ENCODE data around the gene SNX8.

Gene SNX8

DNA sequence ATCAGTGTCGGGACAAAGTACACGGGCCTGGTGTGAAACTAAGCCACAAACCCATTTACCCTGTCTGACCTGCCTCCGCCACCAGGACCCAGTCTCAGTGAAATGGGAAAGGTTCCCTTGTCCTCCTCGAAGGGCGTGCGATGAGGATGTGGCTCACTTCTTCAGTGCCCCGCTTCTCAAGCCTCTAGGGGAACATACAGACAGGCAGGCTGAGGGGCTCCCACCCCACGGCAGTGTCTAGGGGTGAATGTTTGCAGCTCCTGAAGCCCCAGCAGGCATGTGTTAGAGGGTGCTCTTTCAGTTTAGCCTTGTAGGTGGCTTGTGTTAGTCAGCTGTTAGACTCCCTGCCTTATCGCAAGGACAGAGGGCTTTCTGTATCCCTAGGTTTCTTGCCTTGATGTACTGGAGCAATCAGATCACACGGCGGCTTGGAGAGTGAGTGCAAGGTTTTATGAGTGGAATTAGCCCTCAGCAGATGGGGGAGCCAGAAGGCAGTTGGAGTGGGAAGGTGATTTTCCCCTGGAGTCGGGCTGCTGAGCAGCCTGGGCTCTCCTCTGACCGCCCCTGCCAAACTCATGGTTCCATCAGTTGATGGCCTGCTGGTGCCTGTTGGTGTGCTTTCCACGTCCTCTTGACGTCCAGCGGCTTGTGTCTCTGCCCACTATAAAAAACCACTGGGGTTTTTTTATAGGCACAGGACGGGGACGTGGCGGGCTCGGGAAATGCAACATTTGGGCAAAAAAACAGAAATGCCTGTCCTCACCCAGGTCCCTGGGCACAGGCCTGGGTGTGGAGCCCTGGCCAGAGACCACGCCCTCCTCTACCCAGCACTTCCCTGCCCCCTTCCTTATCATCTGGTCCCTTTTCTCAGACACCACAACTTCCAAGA is 71.5 kb downstream of the SNX8 start:
- peak; percentile 65 for DNase-seq

DNA sequence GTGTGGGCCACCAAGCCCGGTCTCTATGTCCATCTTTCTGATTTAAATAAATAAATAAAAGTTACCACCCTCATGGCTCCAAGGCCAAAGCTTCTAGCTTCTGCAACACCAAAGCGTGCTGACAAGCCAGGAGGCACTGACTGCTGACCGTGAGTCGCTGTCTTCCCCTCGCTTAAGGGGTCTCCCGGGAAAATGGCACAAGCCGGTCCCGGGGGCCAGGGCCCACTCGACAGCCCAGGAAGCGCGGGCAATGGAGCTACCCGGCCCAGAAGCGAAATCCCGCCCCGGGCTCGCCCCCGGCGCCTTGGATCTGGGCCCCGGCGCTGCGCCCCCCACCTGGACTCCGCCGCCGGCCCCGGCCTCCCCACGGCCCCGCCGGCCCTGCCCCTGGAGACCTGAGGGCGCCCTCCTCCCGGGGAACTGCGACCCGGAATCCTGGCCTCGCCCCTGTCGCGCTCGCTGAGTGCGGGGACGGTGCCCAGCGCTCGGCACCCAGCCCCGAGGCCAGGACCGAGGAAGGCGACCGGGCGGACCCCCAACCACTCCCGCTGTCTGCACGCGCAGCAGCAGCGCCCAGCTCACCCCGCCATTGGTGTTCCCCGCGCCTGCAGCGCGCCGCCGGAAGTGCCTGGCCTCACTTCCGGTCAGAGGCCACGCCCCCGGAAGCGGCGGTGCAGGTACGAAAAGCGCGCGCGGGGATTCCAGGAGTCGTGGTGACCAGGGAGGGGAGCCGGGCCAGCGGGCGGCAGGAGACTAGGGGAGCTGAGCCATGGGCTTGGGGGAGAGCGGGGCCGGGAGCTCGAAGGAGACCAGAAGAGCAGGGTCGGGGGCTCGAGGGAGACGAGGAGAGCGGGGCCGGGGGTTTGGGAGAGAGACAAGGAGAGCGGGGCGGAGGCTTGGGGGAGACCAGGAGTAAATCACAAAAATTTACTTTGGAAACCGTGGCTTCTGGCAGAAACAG is 72.4 kb downstream of the SNX8 start, which contains the start of the genes MRM2 and NUDT1:
Gene MRM2, minus strand, starts transcription at position 626 of the 961 bp plus-strand sequence. Its CDS starts 36 bp downstream, at position 590.
Gene NUDT1, plus strand, starts transcription at position 647 of the 961 bp plus-strand sequence. CDS start 2,349 bp downstream, outside the sequence.
- DNase-seq: peak; percentile 91

DNA sequence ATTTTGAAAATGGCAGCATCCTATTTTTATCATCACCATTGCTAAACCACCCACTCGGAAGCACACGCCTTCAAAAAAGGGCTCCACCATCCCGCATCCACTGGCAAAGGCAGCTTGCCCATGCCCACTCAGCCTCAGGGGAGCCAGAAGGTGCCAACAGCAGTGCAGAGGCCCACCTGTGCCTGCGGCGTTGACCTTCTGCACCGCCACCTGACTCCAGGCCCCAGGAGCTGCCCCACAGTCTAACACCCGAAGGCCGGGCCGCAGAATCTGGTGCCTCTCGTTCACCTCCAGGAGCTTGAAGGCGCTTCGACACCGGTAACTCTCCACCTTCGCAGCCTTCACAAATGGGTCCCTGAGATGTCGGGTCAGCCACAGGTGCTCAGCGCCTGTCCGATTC is 75.0 kb downstream of the SNX8 start:
- no peak for DNase-seq

DNA sequence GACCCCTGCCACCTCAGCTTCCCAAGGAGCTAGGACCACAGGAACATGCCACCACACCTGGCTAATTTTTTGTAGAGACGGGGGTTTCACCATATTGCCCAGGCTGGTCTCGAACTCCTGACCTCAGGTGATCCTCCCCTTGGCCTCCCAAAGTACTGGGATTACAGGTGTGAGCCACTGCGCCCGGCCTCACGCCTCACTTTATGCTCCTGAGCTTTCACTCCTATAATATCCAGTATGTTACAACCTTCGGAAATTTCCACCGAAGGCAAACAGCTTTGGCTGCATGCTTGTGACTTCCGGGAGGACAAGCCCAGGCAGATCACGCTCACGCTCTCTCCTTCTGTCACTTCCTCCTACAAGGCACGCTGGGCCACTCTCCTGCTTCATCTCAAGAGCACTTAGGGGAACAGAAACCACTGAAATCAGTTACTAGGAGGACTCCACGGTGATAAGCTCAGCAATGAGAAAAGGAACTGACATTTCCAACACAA is 77.1 kb downstream of the SNX8 start:
- DNase-seq: no peak

DNA sequence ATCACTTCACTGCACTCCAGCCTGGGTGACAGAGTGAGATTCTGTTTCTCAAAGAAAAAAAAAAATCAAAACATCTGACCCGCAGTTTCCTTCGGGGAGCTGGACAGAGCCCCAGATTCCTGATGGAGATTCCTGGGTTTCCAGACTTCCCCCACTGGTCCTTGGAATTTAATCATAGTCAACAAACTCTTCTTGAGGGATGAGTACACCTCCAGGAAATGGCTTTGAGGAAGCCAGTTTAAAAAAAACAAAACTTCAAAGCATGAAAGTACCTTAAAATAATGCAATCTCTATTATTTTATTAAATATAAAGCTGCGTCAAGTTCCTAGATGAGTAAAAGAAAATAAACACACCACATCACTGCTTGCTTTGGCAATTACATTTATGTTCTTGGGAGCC is 80.3 kb downstream of the SNX8 start:
- DNase-seq: no peak

DNA sequence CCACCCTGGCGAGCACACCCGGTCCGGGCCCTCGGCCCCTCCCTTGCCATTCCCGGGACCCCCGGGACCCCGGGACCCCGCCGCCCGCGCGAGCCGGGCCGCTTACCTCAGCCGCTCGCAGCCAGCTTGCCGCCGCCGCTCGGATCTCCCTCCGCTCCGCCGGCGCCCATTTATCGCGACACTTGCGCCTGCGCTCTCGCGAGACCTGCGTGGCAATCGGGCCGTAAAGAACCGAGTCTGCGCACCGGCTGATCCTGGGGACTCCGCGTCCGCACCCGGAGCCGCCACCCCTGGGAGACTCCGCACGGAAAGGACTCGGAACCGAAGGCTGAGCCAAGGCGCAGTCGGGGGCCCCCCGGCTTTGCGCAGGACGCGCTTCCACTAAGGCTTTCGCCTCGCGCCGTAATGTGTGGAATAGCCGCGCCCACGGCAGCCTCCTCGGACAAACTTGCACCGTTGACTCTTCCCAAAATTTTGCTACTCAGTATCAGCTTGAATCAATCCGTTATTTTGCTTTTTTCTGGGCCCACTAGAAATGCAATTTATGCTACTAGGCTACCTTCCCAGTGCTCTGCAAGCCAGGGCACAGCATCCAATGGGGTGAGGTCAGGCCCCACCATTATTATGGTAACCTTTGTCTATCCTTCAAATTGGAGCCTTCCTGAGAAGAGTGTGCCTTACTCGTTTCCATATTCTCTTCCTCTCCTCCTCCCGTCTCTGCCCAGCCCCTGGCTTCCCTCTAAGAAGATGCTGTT is 81.3 kb downstream of the SNX8 start, which contains the start of gene MAD1L1:
Gene MAD1L1, minus strand, starts transcription at position 180 of the 755 bp plus-strand sequence. CDS start 2,812 bp downstream, outside the sequence.
- peak; percentile 96 for DNase-seq

DNA sequence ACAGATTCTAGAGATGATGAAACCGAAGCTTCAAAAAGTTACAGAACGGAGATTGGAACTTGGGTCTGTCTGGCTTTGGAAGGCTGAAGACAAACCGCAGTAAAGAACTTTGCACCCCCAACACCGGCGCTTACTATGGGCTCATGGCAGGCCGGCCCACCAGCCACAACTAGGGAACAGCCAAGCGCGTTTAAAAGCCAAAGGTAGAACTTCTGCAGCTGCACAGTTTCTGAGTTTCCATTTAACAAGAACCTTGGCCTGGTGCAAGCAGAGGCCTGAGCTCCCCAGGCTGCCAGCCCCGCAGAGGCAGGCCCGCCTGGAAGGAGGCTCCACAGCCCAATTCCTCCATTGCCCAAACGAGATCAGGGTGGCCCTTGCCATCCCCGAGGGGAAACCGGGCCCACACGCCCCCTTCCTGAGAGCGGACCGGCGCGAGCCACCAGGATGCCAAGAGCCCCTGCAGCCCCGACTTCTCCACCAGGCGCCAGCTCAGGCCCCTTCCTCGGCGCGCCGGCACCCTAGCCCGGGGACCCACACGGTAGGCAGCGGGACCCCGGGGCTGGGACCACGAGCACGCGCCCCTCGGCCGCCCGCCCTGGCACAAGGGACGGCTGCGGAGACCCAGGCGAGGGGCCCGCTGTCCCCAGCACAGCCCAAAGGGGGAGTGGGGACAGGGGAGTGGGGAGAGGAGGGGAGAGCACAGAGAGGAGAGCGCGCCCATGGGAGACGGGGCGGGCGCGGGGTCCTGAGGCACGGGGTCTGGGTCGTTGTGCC is 82.1 kb downstream of the SNX8 start:
- peak; percentile 41 for DNase-seq

DNA sequence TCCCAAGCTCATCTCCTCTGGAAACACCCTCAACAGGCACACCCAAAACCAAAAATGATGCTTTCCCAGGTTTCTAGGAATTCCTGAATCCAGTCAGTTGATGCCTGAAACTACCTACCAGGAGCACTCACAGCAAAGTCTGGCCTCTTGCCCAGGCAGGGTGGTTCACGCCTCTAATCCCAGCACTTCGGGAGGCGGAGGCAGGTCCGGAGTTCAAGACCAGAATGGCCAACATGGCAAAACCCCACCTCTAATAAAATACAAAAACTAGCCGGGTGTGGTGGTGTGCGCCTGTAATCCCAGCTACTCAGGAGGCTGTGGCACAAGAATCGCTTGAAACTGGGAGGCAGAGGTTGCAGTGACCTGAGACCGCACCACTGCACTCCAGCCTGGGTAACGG is 83.4 kb downstream of the SNX8 start:
- no peak for DNase-seq

DNA sequence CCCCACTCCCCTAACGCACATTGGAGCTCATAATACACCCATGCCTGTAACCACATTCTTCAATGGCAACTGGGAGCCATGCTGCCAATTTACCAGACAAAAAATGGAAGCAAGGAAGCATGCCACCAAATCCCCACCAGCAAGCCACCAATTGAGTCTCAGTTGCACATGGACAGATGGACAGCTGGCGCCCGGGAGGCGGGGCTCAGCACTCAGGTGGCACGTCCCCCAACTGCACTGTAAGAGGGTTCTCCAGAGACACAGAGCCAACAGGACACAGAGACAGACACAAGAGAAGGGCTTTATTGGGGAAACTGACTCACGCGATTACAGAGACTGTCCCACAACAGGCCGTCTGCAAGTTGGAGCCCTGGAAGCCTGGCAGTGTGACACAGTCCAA is 84.0 kb downstream of the SNX8 start:
- DNase-seq: no peak

DNA sequence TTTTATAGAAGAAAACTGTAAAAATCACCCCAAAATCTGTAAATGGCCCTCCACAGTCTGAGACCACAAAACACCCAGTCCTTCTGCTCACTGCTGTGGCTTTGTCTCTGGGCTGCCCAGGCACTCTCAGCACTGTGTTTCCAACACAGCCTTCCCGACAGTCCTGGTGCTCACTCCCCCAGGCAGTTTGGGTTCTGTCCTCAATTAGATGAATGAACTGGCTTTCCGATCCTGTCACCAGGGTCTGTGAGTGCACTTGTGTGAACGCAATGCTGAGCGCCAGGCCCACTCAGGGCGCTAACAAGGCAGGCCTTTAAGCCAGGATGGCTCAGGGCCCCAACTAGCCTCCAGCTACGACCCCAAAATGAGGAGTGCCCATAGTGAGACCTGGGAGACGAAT is 84.8 kb downstream of the SNX8 start:
- DNase-seq: no peak

DNA sequence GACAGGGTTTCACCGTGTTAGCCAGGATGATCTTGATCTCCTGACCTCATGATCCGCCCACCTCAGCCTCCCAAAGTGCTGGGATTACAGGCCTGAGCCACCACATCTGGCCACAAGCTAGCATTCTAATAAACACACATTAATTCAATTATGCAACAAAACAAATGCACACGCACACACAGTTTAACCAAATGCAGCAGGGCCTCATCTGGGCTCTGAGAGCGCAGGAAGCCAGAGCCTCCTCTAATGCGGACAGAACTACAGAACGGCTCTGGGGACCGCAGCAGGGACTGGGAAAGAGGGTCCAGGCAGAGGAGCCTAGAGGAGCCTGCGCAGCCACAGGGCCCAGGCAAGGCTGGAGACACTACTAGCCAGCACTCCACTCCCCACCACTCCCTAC is 85.3 kb downstream of the SNX8 start:
- no peak for DNase-seq

DNA sequence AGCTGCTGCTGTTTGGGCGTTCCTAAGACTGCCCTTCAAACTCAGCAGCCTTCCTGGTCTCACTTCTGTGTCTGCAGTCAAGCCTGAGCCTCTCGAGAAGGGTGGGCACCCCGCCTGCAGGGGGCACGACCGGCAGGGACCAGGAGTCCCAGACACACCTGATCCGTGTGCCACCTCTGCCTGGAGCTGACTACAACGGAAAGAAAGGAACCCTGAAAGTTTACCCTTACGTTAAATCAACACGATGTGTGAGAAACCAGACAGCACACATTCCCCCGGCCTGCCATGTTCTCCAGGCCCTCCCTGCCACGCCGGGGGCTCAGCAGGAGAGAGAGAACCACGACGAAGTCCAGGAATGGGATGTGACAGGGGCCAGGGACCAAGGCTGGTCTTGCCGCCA is 86.5 kb downstream of the SNX8 start:
- no peak for DNase-seq

DNA sequence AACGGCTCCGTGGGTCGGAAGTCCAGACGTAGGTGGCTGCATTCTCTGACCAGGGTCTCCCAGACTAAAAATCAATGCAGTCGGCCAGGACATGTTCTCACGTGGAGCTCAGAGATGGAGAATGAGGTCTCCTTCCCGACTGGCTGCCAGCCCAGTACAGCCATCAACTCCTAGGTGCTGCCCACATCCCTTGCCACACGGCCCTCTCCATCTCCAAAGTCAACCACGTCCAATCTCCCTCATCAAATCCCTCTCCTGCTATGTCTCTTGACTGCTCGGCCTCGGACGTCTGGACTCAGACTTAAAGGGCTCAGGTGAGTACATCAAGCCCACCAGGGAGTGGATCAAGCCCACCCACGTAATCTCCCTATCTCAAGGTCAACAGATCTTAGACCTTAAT is 88.4 kb downstream of the SNX8 start:
- no peak for DNase-seq

DNA sequence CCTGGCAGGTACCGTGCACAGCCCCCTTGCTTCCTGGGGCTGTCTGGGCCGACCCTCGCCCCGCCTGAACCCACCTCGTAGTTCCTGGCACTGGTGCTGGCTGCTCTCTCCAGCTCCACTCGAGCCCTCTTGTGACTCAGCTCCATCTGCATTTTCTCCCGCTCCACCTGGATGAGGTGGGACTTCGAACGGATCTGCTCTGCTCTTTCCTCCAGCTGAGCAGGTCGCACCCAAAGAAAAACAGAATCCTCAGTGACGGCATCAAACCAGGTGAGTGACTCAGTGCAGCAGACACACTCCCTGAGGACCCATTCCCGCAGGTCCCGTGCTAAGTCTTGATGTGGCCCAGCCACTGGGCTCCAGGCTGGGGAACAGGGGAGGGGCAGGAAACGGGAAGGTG is 88.9 kb downstream of the SNX8 start:
- DNase-seq: no peak

DNA sequence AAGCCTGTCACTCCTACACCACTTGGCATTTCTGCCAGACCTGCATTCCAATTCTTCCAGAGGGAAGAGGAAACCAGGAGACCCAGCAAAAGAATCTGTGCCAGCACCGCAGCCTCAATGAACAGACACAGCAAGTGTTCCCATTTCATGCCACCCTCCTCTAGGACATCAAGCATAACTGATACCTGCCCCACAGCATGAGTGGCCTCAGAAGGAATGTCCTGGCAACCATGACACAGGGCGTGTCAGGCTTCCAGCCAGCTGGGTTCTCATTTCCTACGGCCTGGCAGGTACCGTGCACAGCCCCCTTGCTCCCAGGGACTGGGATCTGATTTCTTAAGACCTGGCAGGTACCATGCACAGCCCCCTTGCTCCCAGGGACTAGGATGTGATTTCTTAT is 89.3 kb downstream of the SNX8 start:
- no peak for DNase-seq

DNA sequence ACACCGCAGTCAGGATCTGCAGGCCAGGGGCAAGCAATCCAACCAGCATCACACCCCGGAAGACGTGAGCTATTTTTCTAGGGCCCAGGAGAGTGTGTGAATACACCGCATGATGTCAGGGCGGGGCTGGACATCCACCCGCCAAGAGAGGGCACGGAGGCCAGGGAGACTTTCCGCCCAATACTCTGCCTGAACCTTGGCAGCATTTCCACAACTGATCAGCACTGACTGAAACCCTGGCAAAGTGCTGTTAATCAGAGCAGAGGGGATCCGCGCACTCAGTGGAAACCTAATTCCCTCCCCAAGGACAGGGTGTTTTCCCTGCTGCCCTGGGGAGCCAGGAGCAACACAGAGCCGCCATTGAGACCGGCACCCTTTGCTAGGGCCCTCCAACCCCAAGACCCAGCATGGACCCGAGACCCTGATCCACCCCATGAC is 89.7 kb downstream of the SNX8 start:
- DNase-seq: no peak

DNA sequence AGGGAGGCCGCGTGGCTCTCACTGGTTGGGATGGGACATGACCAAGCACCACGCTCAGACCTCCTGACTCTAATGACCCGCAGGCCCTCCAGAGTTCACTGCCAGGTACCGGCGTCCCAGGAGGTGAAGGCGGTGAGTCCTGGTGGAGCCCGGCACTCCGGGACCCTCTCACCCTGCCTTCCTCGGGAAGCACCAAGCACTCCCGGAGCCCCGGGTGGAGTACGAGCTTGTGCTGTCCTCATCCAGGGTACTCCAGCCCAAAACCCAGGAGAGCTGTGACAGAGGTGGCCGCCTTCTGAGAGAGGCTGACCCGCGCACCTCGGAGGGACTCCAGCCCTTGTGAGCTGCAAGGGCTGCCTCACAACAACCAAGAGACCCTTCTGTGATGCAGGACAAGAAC is 90.9 kb downstream of the SNX8 start:
- no peak for DNase-seq

DNA sequence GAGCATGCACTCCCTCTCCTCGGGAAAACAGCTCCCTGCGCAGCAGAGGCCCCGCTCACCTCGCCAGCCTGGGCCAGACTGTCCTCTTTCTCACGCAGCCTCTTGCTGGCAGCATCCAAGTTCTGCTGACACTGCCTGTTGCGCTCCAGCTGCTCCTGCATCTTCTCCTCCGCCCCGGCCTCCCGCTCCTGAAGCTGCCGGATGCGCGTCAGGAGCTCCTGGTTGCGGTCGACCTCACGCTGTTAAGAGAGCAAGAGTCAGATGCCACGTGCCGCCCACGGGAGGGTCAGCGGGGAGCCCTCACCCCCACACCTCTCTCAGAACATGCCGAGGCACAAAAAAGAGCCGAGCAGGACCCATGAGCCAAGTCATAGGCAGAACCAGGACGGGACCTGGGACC is 91.7 kb downstream of the SNX8 start:
- DNase-seq: no peak

DNA sequence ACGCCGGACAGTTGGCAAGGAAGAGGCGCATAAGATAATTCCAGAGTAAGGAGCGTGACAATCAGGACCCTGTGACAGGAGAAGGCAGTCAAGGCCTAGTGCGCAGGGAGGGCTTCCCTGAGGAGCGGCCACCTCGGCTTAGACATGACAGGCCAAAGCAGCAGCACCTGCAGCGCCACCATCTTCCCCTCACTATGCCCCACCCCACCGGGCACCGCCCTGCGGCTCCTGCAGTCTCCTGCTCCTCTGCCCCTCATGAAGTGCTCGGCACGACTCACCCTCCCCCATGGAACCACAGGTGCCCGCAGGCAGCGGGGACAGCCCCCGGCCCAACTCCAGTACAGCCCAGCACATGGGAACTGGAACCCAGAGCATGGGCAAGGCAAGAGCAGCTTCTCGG is 93.3 kb downstream of the SNX8 start:
- no peak for DNase-seq

DNA sequence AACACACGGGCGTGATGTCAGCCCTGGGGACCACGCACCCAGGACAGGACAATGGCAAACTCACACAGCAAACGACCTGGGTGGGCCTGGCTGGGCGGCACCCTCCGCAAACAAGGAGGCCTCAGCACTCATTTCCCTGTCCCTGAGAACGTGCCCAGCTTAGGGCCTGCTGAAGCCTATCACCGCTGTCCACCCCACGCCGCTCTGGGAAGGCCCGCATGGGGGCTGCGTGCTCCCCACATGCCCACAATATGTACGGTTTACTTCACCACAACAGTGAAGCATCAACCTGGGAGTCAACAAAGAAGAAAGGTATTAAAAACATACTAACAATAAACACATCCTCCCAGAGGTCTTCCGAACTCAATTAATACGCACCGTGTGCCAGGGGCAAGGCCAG is 93.7 kb downstream of the SNX8 start:
- DNase-seq: no peak

DNA sequence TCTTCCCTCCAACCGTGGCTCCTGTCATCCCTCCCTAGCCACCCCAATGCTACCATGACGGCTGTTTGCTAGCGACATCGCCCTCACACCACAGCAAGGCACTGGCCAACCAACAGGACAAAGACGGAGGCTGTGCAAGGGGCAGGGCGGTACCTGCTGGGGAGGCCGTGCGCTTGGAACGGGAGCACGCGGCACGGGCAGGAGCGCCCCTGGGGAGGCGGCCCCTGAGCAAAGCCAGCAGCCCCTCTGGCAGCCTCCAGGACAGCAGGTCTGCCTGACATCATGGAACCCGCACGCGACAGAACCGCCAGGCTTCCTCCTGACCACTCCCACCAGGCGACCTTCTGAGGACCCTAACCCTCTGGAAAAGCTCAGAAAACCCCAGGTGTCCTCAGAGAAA is 94.2 kb downstream of the SNX8 start:
- DNase-seq: no peak

DNA sequence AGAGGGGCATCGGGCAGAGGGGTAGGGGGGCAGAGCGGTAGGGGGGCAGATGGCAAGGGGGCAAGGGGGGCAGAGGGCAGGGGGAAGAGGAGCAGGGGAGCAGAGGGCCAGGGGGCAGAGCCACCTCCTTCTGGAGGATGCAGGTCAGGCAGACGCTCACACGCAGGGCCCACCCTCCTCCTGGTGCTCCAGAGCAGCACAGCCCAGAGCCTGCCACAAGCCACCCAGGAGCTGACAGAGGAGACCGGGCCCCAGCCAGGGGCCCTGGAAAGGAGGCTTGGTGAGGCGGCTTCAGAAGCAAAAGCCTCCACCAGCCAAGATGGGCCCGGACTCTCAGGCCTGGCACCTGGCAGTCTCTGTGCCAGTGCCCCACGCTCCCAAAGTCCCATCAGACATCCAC is 94.6 kb downstream of the SNX8 start:
- DNase-seq: no peak

All from DMS53 (cell line).